Ovary (tissue), 9 donors: ENCODE results near the gene KHDC4. TPM values are rescaled to one million over a fixed set of nuclear protein-coding genes. Genes with fewer than 3 reads are reported as not detected.
A peak's percentile ranks its signal among the peaks of the same experiment; 100 is the strongest.

Source experiments
- DNase-seq, 5 donors: peaks; one replicate each; pipeline ENCODE4 v3.0.0-alpha.2; 2019 to 2020
- H3K27ac ChIP-seq, 2 donors: fragments of 200-600 bp; one replicate each; pipeline versions ENCODE4 v1.5.1 to v1.8.0; 2019 to 2022
- H3K27me3 ChIP-seq: fragments of 200-600 bp; one replicate; pipeline ENCODE4 v1.8.0; 2022
- H3K36me3 ChIP-seq: fragments of 200-600 bp; sonication (generic); one replicate; pipeline ENCODE4 v1.5.1; 2019
- H3K4me1 ChIP-seq: one replicate; pipeline ENCODE4 v1.8.1; 2013; ENCODE audit warnings: mild to moderate bottlenecking, moderate library complexity; ENCODE audit not compliant: insufficient read depth
- H3K4me3 ChIP-seq: fragments of 200-600 bp; sonication (generic); one replicate; pipeline ENCODE4 v1.5.1; 2017
- H3K9me3 ChIP-seq, 2 donors: fragments of 200-600 bp in 1 of 2; sonication (generic) in 1 of 2; one replicate each; pipeline versions ENCODE4 v1.5.1 to v1.8.1; 2013 to 2019; ENCODE audit warnings: mild to moderate bottlenecking in 1 of 2, moderate library complexity in 1 of 2
- EP300 ChIP-seq: sonication (generic); formaldehyde crosslinking; IDR thresholded peaks from one replicate; pipeline ENCODE4 v1.6.1; 2017; ENCODE audit warnings: antibody characterized with exemption
- POLR2A ChIP-seq: fragments of 450-650 bp; IDR thresholded peaks from one replicate; pipeline ENCODE4 v1.6.1; 2017; ENCODE audit warnings: antibody characterized with exemption, mild to moderate bottlenecking, moderate library complexity
- WGBS, 3 donors: extraction: QIAGEN DNeasy Blood & Tissue Kit in 1 of 3; methylation state at CpG; one replicate each; pipeline versions ENCODE4 v1.1.5 to v1.1.7; 2013 to 2017; 5-methylcytosine and 5-hydroxymethylcytosine counted together
- intact Hi-C, 4 donors: fragments of 100-400 bp; cut with DNase I; formaldehyde crosslinking; loops; one replicate each; pipeline versions ENCODE4 v1.11.0 to v1.15.1; 2022 to 2023
- polyA plus RNA-seq, 2 donors: library from polyadenylated mRNA; stranded (reverse); fragments of 200-250 nt in 1 of 2; fragments of 350-450 nt in 1 of 2; fragmentation: Illumina TruSeq in 1 of 2; extraction: RNeasy Lipid Tissue Mini Kit (QIAGEN cat#74804) in 1 of 2; gene quantifications; one replicate each; pipeline ENCODE4 v1.2.3, GENCODE V29; 2013 to 2014
- total RNA-seq, 7 donors: library from RNA; depleted of rRNA in 2 of 7; stranded (reverse); fragments of >200 nt in 2 of 7; fragmentation: NEBNext Ultra II Directional in 3 of 7; extraction: Animal tissue kit (Norgen Biotek cat#: 25700) in 3 of 7; gene quantifications; one replicate each; pipeline versions ENCODE4 v1.1.0 to v1.2.4, GENCODE V29; 2016 to 2023
- TF ChIP-seq, protein P1 (sequence below), 3 donors: fragments of 450-650 bp in 2 of 3; fragments of 200-600 bp in 1 of 3; IDR thresholded peaks; one replicate each; pipeline versions ENCODE4 v1.5.1 to v1.8.0; 2016 to 2022; ENCODE audit warnings: antibody characterized with exemption in 3 of 3, mild to moderate bottlenecking in 1 of 3
- donor health status: DM: no; HTN: no; CAD: no; lungs with moderate emphysema.
- donor health status: DM: no; HTN: no; CAD: no.
- donor health status: Bipolar disorder and iron deficiency.
- donor health status: DM: yes; HTN: yes; CAD: no.
- donor health status: DM: no; HTN: no; CAD: no.
- donor health status: DM: yes; HTN: yes; CAD: no.

The KHDC4 gene
- total and polyA plus RNA-seq, 9 donors: 35.4 to 61.1 (median 46.4) TPM

DNA sequence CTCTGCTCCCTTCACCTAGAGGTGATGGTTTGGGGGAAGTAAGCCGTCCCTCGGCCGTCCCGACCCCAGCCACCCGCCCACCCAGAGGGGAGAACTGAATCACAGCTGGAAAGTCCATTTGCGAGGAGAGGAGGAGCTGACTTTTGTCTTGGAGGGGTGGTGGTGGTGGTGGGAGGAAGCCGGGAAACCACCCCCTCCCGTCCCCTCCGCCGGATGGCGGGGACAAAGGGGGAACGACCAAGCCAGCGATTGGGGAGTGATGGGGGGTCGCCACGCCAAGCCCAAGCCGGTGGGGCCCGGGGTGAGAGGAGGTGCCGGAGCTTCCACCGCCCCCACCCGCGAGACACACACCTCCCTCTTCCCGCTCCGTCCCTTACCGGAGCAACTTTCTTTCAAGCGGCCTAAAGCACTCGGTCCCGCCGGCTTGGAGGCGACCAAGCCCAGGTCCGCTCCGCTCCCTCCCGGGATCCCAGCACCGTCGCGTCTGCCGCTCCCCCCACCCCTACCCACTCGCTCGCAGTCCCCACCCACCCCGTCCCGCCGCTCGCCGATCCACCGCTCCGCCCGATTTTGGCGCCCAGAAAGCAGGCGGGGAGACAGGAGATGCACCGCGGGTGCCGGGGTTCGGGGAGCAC, 43.6 kb upstream of the KHDC4 start:
- intact Hi-C loops: loop anchor here (5.0 kb wide), 2 partner anchors 36 to 116 kb away; partner anchors contain the start of gene RXFP4 (in 4 of the 4)
- 0 to 1% (median 1%) methylated on average over 35 to 52 of the region's 52 CpGs for WGBS, 3 donors
- Histone ChIP-seq H3K4me1 (peaks cover 32% of the 10 kb centered on the region), H3K9me3 (no peaks in the 10 kb centered on the region), H3K4me3 (peak overlapping the region; percentile 78), H3K27ac (peak overlapping the region; percentile 75 to 91), H3K36me3 (no peaks in the 10 kb centered on the region), H3K27me3 (no peaks in the 10 kb centered on the region)
- DNase-seq: peak; percentile 54 to 69 (median 67)
- TF ChIP-seq, protein P1, sequence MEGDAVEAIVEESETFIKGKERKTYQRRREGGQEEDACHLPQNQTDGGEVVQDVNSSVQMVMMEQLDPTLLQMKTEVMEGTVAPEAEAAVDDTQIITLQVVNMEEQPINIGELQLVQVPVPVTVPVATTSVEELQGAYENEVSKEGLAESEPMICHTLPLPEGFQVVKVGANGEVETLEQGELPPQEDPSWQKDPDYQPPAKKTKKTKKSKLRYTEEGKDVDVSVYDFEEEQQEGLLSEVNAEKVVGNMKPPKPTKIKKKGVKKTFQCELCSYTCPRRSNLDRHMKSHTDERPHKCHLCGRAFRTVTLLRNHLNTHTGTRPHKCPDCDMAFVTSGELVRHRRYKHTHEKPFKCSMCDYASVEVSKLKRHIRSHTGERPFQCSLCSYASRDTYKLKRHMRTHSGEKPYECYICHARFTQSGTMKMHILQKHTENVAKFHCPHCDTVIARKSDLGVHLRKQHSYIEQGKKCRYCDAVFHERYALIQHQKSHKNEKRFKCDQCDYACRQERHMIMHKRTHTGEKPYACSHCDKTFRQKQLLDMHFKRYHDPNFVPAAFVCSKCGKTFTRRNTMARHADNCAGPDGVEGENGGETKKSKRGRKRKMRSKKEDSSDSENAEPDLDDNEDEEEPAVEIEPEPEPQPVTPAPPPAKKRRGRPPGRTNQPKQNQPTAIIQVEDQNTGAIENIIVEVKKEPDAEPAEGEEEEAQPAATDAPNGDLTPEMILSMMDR (IDR thresholded peaks at IDR 0.05): no peak

DNA sequence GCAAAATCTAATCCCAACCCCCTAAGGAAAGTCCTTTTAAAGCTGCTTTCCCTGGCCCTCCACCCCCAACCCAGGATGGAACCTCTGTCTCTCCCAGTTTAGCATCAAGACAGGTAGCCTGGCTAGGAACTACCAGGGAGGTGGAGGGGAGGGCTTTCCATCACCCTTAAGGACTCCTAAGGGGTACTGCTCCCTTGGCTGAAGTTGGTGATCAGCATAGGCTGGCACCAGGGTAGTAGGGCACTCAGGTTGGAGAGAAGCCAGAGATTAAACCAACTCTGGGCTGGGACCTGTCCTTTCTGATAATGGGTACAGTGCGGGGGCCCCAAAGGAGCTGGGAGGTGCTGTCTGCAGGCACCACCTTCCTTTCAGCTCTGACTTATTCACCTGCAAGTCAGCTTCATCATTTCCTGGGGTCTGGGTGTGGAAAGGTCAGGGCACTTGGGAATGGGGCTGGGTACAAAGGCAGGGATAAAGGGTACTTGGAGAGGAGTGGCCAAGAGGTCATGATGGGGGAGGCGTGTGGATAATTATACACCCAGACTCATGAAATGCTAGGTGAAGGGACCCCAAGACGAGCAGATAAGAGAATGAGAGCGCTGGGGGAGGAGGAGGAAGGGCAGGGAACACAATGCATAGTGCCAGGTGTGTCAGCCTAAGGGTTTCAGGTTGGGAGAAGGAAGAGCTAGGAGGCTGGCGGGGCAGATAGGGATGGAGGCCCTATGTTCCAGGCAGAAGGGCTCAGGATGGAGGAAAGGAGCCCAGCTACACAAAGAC, 42.9 kb upstream of the KHDC4 start:
- Histone ChIP-seq H3K9me3 (no peaks in the 10 kb centered on the region), H3K27ac (peak overlapping the region; percentile 75 to 91), H3K27me3 (no peaks in the 10 kb centered on the region), H3K36me3 (no peaks in the 10 kb centered on the region), H3K4me3 (peak overlapping the region; percentile 78), H3K4me1 (peaks cover 33% of the 10 kb centered on the region)
- DNase-seq: no peak
- 13 to 19% (median 18%) methylated on average over 5 of the region's 5 CpGs for WGBS, 3 donors
- no peak for TF ChIP-seq EP300
- intact Hi-C loops: loop anchor here (5.0 kb wide), 2 partner anchors 35 to 115 kb away; partner anchors contain the start of gene RXFP4 (in 4 of the 4)

DNA sequence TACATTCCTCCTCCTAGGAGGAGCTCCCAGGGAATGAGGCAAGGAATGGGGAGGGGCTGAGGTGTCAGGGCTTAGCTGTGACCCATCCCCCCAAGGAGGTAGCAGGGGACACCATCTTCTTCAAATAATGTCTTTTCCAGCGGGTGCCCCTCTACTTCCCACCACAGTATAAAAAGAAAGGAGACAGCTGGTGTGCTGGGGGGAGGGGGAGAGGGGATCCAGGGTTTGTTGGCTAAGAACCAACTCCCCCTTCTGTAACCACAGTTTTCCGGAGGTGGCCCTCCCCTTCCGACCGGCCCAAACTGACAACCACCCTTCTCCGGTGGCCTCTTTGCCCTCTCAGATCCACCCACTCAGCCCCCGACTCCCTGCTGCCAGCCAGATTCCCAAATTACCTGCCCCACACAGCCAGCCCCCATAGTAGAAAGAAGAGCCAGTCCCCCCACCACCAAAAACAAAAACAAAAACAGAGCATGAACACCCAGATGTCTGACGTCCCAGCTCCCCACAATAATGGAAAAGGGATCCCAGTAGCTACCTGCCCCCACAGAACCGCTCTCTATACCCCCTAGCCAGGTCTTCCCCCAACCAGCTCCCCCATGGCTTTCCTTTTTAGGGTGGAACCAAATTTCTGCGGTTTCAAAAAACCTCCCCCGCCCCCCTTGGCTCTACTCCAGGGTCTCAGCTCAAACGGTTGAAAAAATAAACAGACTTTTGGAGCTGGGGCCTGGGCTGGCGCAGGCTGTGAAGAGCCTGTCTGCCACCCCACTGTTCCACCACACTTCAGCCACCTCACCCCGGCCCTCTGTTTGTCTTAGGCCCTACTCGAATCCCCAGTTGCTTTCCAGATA, 42.1 kb upstream of the KHDC4 start:
- TF ChIP-seq, protein P1 (IDR thresholded peaks at IDR 0.05): no peak
- TF ChIP-seq EP300: no peak
- TF ChIP-seq POLR2A: no peak
- Histone ChIP-seq H3K4me3 (peak overlapping the region; percentile 78), H3K4me1 (peaks cover 35% of the 10 kb centered on the region), H3K27ac (peak overlapping the region; percentile 75 to 91), H3K9me3 (no peaks in the 10 kb centered on the region), H3K36me3 (no peaks in the 10 kb centered on the region), H3K27me3 (no peaks in the 10 kb centered on the region)
- DNase-seq: peak; percentile 86 to 91 (median 88)
- intact Hi-C loops: loop anchor here (5.0 kb wide), 2 partner anchors 34 to 114 kb away; partner anchors contain the start of gene RXFP4 (in 4 of the 4)
- WGBS, 3 donors: 1 to 5% (median 2%) methylated on average over 14 of the region's 14 CpGs

- intact Hi-C loops: loop anchor here (5.0 kb wide), 2 partner anchors 33 to 113 kb away; partner anchors contain the start of gene RXFP4 (in 4 of the 4)
- peaks cover 39% of the 10 kb centered on the region for H3K4me1 ChIP-seq
- no peak for TF ChIP-seq POLR2A
- no peak for TF ChIP-seq EP300
- TF ChIP-seq, protein P1 (IDR thresholded peaks at IDR 0.05): no peak
- no peaks in the 10 kb centered on the region for H3K36me3 ChIP-seq
- DNase-seq: no peak
- 22 to 31% (median 30%) methylated on average over 4 of the region's 4 CpGs for WGBS, 3 donors
- H3K4me3 ChIP-seq: peak overlapping the region; percentile 78
- peak overlapping the region in 1 of 2 donors; percentile 91 for H3K27ac ChIP-seq
- no peaks in the 10 kb centered on the region for H3K27me3 ChIP-seq
- no peaks in the 10 kb centered on the region for H3K9me3 ChIP-seq
These were observed 41.3 kb upstream of the KHDC4 start for GRCh38 chr1:155975375-155976061.
